OCI-LY7 (cell line): ENCODE results near the gene GRID1. TPM values are rescaled to one million over a fixed set of nuclear protein-coding genes. Genes with fewer than 3 reads are reported as not detected.

Source experiments
- BruUV-seq: library from RNA; stranded (reverse); fragments of 400-500 nt; replicated peaks from 2 replicates; lab custom pipeline; 2021; lab: Mats Ljungman, UMichigan
- CTCF ChIA-PET: fragments of 300-600 bp; sonication (Branson Sonifier 250); formaldehyde crosslinking; loops from one replicate; lab custom pipeline; 2022; ENCODE audit warnings: antibody characterized with exemption; ENCODE audit not compliant: unreplicated experiment; lab: Charles Lee
- POLR2A ChIA-PET: fragments of 300-600 bp; sonication (Branson Sonifier 250); formaldehyde crosslinking; loops from one replicate; lab custom pipeline; 2022; ENCODE audit warnings: antibody characterized with exemption; lab: Charles Lee
- DNase-seq: peaks from one replicate; pipeline ENCODE4 v3.0.0-alpha.2; 2015; ENCODE audit warnings: low spot score
- H2AFZ ChIP-seq: fragments of 200-600 bp; sonication (generic), shearing (Covaris generic); 2 replicates; pipeline ENCODE4 v1.6.1; 2014; ENCODE audit warnings: mild to moderate bottlenecking, antibody characterized with exemption, low read length, moderate library complexity
- H3K27ac ChIP-seq: fragments of 200-600 bp; sonication (generic); 2 replicates; pipeline ENCODE4 v1.5.1; 2014; ENCODE audit warnings: mixed run types, low read depth, mild to moderate bottlenecking, moderate library complexity, low read length, inconsistent platforms; ENCODE audit not compliant: poor library complexity, severe bottlenecking
- H3K36me3 ChIP-seq: fragments of 200-600 bp; sonication (generic); 2 replicates; pipeline ENCODE4 v1.6.1; 2014; ENCODE audit warnings: mild to moderate bottlenecking, antibody characterized with exemption, low read length, moderate library complexity, mixed read lengths; ENCODE audit not compliant: insufficient read depth
- H3K4me1 ChIP-seq: fragments of 200-600 bp; sonication (generic); 2 replicates; pipeline ENCODE4 v1.5.1; 2014; ENCODE audit warnings: mild to moderate bottlenecking, low read length; ENCODE audit not compliant: insufficient read depth, poor library complexity, severe bottlenecking
- H3K4me2 ChIP-seq: fragments of 200-600 bp; sonication (generic); 2 replicates; pipeline ENCODE4 v1.6.1; 2014; ENCODE audit warnings: mild to moderate bottlenecking, low read length
- H3K4me3 ChIP-seq: fragments of 200-600 bp; sonication (generic); 2 replicates; pipeline ENCODE4 v1.5.1; 2014; ENCODE audit warnings: mild to moderate bottlenecking, low read depth, low read length; ENCODE audit not compliant: poor library complexity, severe bottlenecking
- H3K79me2 ChIP-seq: fragments of 200-600 bp; sonication (generic); 2 replicates; pipeline ENCODE4 v1.6.1; 2016; ENCODE audit warnings: low read depth, mild to moderate bottlenecking, low read length, moderate library complexity, mixed read lengths; ENCODE audit not compliant: insufficient read depth
- H3K9me2 ChIP-seq: fragments of 200-600 bp; sonication (generic); 2 replicates; pipeline ENCODE4 v1.6.1; 2016; ENCODE audit warnings: mild to moderate bottlenecking, low read length, mixed read lengths; ENCODE audit not compliant: insufficient read depth
- H3K9me3 ChIP-seq: fragments of 200-600 bp; sonication (generic); 2 replicates; pipeline ENCODE4 v1.6.1; 2014; ENCODE audit warnings: mild to moderate bottlenecking, mixed run types, low read length, mixed read lengths
- H4K20me1 ChIP-seq: fragments of 200-600 bp; sonication (generic); 2 replicates; pipeline ENCODE4 v1.6.1; 2014; ENCODE audit warnings: mild to moderate bottlenecking, antibody characterized with exemption, low read length, moderate library complexity, mixed read lengths; ENCODE audit not compliant: insufficient read depth
- CTCF ChIP-seq: fragments of 200-600 bp; sonication (generic); conservative IDR thresholded peaks from 2 replicates; pipeline ENCODE4 v1.5.1; 2014; ENCODE audit warnings: mild to moderate bottlenecking, antibody characterized with exemption, low read length, moderate library complexity, mixed read lengths
- EZH2phosphoT487 ChIP-seq: fragments of 200-600 bp; sonication (generic); IDR thresholded peaks from 2 replicates; pipeline ENCODE4 v1.6.1; 2018; ENCODE audit warnings: low read depth, borderline replicate concordance, mild to moderate bottlenecking, mixed run types, antibody characterized with exemption, low read length, moderate library complexity, mixed read lengths
- intact Hi-C: fragments of 100-400 bp; cut with micrococcal nuclease; formaldehyde crosslinking; loops from one replicate; pipeline ENCODE4 v1.10.0; 2022; ENCODE audit not compliant: unreplicated experiment
- total RNA-seq, 2 experiments: library from RNA; depleted of rRNA in 1 of 2; stranded (reverse); fragments of >200 nt in 1 of 2; shearing (Covaris generic) in 1 of 2; gene quantifications; 2 replicates each; pipeline ENCODE4 v1.2.3, GENCODE V29; 2014 to 2022

Gene GRID1
- total RNA-seq, 2 experiments from 2014 or later: 1.6 to 3.7 TPM

DNA sequence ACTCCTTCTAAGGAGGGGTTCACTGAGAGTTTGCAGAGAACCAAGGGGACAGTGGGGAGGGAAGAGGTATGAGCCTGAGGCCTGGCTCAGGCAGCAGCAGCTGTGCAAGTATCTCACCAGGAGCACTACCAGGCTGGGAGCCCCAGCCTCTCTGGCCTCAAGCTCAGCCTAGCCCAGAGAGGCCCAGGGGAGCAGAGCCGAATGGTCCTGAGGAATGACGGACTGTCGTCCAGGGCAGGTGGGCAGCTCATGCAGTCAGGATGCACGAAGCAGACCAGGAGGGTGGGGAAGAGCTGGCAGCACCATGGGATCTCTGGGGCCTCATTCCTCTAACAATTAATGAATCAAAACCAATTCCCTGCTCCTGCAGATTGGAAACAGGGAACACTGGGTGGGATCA lies 151.5 kb downstream of the GRID1 start:
- no peaks in the 10 kb centered on the region for H3K9me2 ChIP-seq
- H2AFZ ChIP-seq: no peak overlapping the region
- ChIA-PET POLR2A (interaction anchor here (0.5 to 0.6 kb wide), 2 partner anchors 405 to 540 kb away, joined by 3 to 4 read pairs; no protein-coding TSS in a partner anchor), CTCF (no interaction called here)
- no peak overlapping the region for H3K4me3 ChIP-seq
- H3K4me1 ChIP-seq: no peaks in the 10 kb centered on the region
- intact Hi-C loops: no loop called here
- no peaks in the 10 kb centered on the region for H3K9me3 ChIP-seq
- H3K79me2 ChIP-seq: no peaks in the 10 kb centered on the region
- no peaks in the 10 kb centered on the region for H3K36me3 ChIP-seq
- H3K27ac ChIP-seq: no peak overlapping the region
- no peak overlapping the region for H3K4me2 ChIP-seq
- no peak for TF ChIP-seq CTCF
- TF ChIP-seq EZH2phosphoT487: no peak
- no peak for DNase-seq
- no TSS peak for BruUV-seq
- no peaks in the 10 kb centered on the region for H4K20me1 ChIP-seq

DNA sequence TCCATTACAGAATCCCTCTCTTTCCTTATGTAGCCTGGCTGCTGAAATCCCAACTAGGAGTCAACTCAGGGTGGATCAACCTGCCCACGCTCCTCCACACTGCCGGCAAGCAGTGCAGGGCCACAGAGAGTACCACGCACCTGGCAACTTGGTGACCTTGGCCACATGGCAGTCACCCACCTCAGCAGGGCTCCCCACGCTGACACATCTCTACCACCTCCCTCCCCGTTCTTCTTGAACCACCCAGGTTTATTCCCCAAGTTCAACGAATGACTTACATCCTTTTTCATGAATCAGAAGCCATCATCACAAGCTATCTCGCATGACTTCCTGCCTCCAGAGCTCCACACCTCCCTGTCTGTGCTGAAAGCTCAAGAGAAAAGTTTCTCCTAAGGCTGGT lies 153.4 kb downstream of the GRID1 start:
- intact Hi-C loops: no loop called here
- POLR2A ChIA-PET: no interaction called here
- Histone ChIP-seq H4K20me1 (no peaks in the 10 kb centered on the region), H3K36me3 (no peaks in the 10 kb centered on the region), H3K4me2 (no peak overlapping the region), H3K4me3 (no peak overlapping the region), H3K4me1 (no peaks in the 10 kb centered on the region), H3K9me3 (no peaks in the 10 kb centered on the region), H3K9me2 (no peaks in the 10 kb centered on the region), H3K27ac (no peak overlapping the region), H2AFZ (no peak overlapping the region), H3K79me2 (no peaks in the 10 kb centered on the region)
- no TSS peak for BruUV-seq
- CTCF ChIA-PET: no interaction called here
- DNase-seq: no peak
- TF ChIP-seq EZH2phosphoT487 (no peak), CTCF (no peak)

DNA sequence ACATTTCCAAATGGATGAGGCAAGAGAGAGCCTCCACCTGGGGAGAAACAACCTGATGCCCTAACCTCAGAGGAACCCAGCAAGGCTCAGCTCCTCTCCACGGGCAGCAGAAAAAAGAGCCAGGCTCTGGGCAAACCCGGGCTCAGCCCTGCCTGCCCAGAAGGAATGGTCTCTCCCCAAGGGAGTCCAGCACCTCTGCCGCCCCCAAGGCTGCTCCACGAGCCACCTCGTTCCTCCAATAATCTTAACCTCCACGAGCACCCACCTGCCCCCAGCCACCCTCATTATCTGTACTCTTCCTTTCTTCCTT lies 154.2 kb downstream of the GRID1 start:
- H3K9me2 ChIP-seq: no peaks in the 10 kb centered on the region
- no peak overlapping the region for H3K4me3 ChIP-seq
- no peaks in the 10 kb centered on the region for H3K36me3 ChIP-seq
- TF ChIP-seq EZH2phosphoT487 (no peak), CTCF (no peak)
- no peaks in the 10 kb centered on the region for H4K20me1 ChIP-seq
- H3K79me2 ChIP-seq: no peaks in the 10 kb centered on the region
- H3K4me1 ChIP-seq: no peaks in the 10 kb centered on the region
- no peak for DNase-seq
- no peak overlapping the region for H2AFZ ChIP-seq
- no peak overlapping the region for H3K4me2 ChIP-seq
- intact Hi-C loops: no loop called here
- no TSS peak for BruUV-seq
- no peaks in the 10 kb centered on the region for H3K9me3 ChIP-seq
- CTCF ChIA-PET: no interaction called here
- H3K27ac ChIP-seq: no peak overlapping the region
- POLR2A ChIA-PET: interaction anchor here (0.6 kb wide), 1 partner anchor 139 kb away, joined by 3 read pairs; no protein-coding TSS in a partner anchor
